ENCODE measurements around the gene CDKAL1. TPM values are rescaled to one million over a fixed set of nuclear protein-coding genes. Genes with fewer than 3 reads are reported as not detected.

CDKAL1 gene
- total and polyA plus RNA-seq, 2 donors (not counting 3 experiments of a cell fraction or from before 2014, with no cell fraction given) = 6.1 to 20.5 TPM

DNA sequence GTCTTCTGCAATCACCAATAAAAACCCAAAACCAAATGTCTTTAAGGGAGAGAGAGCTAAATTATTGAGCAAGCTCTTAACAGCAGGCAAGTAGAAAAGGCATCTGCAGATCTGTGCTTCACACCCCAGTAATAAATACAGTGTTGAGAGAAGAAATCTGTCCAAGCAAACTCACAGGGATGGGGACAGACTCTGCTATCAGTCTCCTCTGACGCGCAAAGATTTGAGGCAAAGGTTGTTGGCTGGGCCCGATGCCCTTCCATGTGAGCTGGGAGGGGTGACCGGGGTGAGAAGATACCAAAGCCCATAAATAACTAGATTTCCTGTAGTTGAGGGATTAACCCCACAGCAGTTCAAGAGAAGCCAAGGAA is 744.1 kb downstream of the CDKAL1 start:
- CTCF ChIA-PET = interaction anchor here (1.1 kb wide), 1 partner anchor 10 kb away, joined by 3 read pairs; no protein-coding TSS in a partner anchor
- Histone ChIP-seq H3K27me3 (ENCODE audit: control insufficient read depth in 2 of 2, insufficient read depth in 2 of 2, low read length in 2 of 2) (no peaks in the 10 kb centered on the region), H3K9me3 (replicated peaks; ENCODE audit: control insufficient read depth, insufficient read depth, low read length) (no peaks in the 10 kb centered on the region), H3K9me1 (replicated peaks; ENCODE audit: control insufficient read depth, extremely low read depth, insufficient read depth, low read length) (no peaks in the 10 kb centered on the region), H2AFZ (ENCODE audit: low read depth, low read length) (no peak overlapping the region), H3K9ac (replicated peaks; ENCODE audit: extremely low read depth, insufficient read depth, low read length) (no peak overlapping the region), H3K27ac (ENCODE audit: insufficient read depth, low read depth, low read length) (no peak overlapping the region), H3K4me2 (ENCODE audit: insufficient read depth, low read length) (no peak overlapping the region), H3K79me2 (ENCODE audit: control insufficient read depth, insufficient read depth, low read length) (no peaks in the 10 kb centered on the region), H4K20me1 (replicated peaks; ENCODE audit: control insufficient read depth, extremely low read depth, insufficient read depth, low read length) (no peaks in the 10 kb centered on the region), H3K4me1 (ENCODE audit: control insufficient read depth, extremely low read depth, insufficient read depth, low read length) (no peaks in the 10 kb centered on the region), H3K36me3 (ENCODE audit: control insufficient read depth in 2 of 2, extremely low read depth in 1 of 2, insufficient read depth in 2 of 2, low read length in 2 of 2) (no peaks in the 10 kb centered on the region), H3K4me3 (replicated peaks in 1 of 3; ENCODE audit: insufficient read depth in 1 of 3, low read depth in 1 of 3, low read length in 3 of 3) (no peak overlapping the region)
- DNase-seq (ENCODE audit: low read depth, low spot score) (no peak), FAIRE-seq (no peak)
- BruUV-seq (replicated peaks) = no TSS peak
- no peak for TF ChIP-seq POLR2A (IDR thresholded peaks at IDR 0.05; ENCODE audit: low read depth, low read length)
- no peak for TF ChIP-seq FOS (IDR thresholded peaks at IDR 0.05; ENCODE audit: borderline replicate concordance, insufficient read depth, low read length)
- TF ChIP-seq GATA2 (IDR thresholded peaks at IDR 0.05; ENCODE audit: insufficient read depth, insufficient read length, low read depth, low read length) = no peak
- TF ChIP-seq EZH2 (IDR thresholded peaks at IDR 0.05; ENCODE audit: borderline replicate concordance, low read depth, low read length, severe bottlenecking) = no peak
- TF ChIP-seq POLR2AphosphoS5 (IDR thresholded peaks at IDR 0.05; ENCODE audit: insufficient read depth, low read depth, low read length) = no peak
- TF ChIP-seq MYC (IDR thresholded peaks at IDR 0.05; ENCODE audit: low read depth, low read length) = no peak
- TF ChIP-seq, protein P1, sequence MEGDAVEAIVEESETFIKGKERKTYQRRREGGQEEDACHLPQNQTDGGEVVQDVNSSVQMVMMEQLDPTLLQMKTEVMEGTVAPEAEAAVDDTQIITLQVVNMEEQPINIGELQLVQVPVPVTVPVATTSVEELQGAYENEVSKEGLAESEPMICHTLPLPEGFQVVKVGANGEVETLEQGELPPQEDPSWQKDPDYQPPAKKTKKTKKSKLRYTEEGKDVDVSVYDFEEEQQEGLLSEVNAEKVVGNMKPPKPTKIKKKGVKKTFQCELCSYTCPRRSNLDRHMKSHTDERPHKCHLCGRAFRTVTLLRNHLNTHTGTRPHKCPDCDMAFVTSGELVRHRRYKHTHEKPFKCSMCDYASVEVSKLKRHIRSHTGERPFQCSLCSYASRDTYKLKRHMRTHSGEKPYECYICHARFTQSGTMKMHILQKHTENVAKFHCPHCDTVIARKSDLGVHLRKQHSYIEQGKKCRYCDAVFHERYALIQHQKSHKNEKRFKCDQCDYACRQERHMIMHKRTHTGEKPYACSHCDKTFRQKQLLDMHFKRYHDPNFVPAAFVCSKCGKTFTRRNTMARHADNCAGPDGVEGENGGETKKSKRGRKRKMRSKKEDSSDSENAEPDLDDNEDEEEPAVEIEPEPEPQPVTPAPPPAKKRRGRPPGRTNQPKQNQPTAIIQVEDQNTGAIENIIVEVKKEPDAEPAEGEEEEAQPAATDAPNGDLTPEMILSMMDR (IDR thresholded peaks at IDR 0.05; ENCODE audit: extremely low read depth in 1 of 2, insufficient read depth in 1 of 2, low read depth in 1 of 2, low read length in 2 of 2) = no peak
- TF ChIP-seq, protein P2, sequence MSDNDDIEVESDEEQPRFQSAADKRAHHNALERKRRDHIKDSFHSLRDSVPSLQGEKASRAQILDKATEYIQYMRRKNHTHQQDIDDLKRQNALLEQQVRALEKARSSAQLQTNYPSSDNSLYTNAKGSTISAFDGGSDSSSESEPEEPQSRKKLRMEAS (IDR thresholded peaks at IDR 0.05; ENCODE audit: insufficient read depth, insufficient read length) = no peak
- no peak for TF ChIP-seq JUN (IDR thresholded peaks at IDR 0.05; ENCODE audit: borderline replicate concordance, insufficient read depth, insufficient read length, low read depth)
- dilution Hi-C loops (cut with MboI; ENCODE audit: extremely low pct_ligation_motif_present, low sequenced_read_pairs) = no loop called here
- intact Hi-C loops (cut with micrococcal nuclease) = no loop called here
- POLR2A ChIA-PET = no interaction called here
